ENCODE measurements around the gene CFAP65.

Gene CFAP65

GRCh38 chr2:219057709-219058540, 16.6 kb upstream of the CFAP65 start:
- CTCF ChIA-PET, result interaction anchor here (0.7 to 25.1 kb wide), 30 partner anchors 8 to 324 kb away, joined by 3 to 336 read pairs (median 6); partner anchors contain the start of genes CFAP65 and NHEJ1
- Histone ChIP-seq H3K9me3 (ENCODE audit: control extremely low read depth in 1 of 5, control insufficient read depth in 4 of 5, insufficient read depth in 2 of 5, low read depth in 1 of 5, low read length in 4 of 5) (no peaks in the 10 kb centered on the region), H3K4me3 (ENCODE audit: control insufficient read depth in 1 of 7, extremely low read depth in 1 of 7, insufficient read depth in 4 of 7, low read depth in 2 of 7, low read length in 6 of 7) (peak overlapping the region in 4 of 7 experiments; percentile 15 to 58 (median 46)), H3K4me1 (ENCODE audit: control extremely low read depth in 1 of 4, control insufficient read depth in 4 of 4, insufficient read depth in 4 of 4, low read length in 3 of 4) (peaks cover 0 to 41% (median 21%) of the 10 kb centered on the region in 4 experiments), H3K27ac (ENCODE audit: insufficient read depth in 1 of 2, low read depth in 1 of 2, low read length in 2 of 2, poor library complexity in 1 of 2, severe bottlenecking in 2 of 2) (no peak overlapping the region), H3K27me3 (replicated peaks in 2 of 5; ENCODE audit: control insufficient read depth in 4 of 5, insufficient read depth in 5 of 5, low read length in 4 of 5) (peaks cover 0 to 91% (median 40%) of the 10 kb centered on the region in 5 experiments), H3K36me3 (ENCODE audit: control insufficient read depth in 4 of 4, insufficient read depth in 4 of 4, low read length in 3 of 4) (no peaks in the 10 kb centered on the region)
- POLR2A ChIA-PET, result no interaction called here
- peak; percentile 56 to 75 (median 71) for DNase-seq
- under 1% methylated on average over 33 of the region's 52 CpGs for WGBS (ENCODE audit: insufficient coverage)

GRCh38 chr2:219056896-219057708, 15.8 kb upstream of the CFAP65 start:
- POLR2A ChIA-PET, result no interaction called here
- Histone ChIP-seq H3K4me3 (ENCODE audit: control insufficient read depth in 1 of 7, extremely low read depth in 1 of 7, insufficient read depth in 4 of 7, low read depth in 2 of 7, low read length in 6 of 7) (peak overlapping the region in 2 of 7 experiments; percentile 15 to 58), H3K4me1 (ENCODE audit: control extremely low read depth in 1 of 4, control insufficient read depth in 4 of 4, insufficient read depth in 4 of 4, low read length in 3 of 4) (peaks cover 0 to 41% (median 21%) of the 10 kb centered on the region in 4 experiments), H3K27ac (ENCODE audit: insufficient read depth in 1 of 2, low read depth in 1 of 2, low read length in 2 of 2, poor library complexity in 1 of 2, severe bottlenecking in 2 of 2) (no peak overlapping the region), H3K36me3 (ENCODE audit: control insufficient read depth in 4 of 4, insufficient read depth in 4 of 4, low read length in 3 of 4) (no peaks in the 10 kb centered on the region), H3K9me3 (ENCODE audit: control extremely low read depth in 1 of 5, control insufficient read depth in 4 of 5, insufficient read depth in 2 of 5, low read depth in 1 of 5, low read length in 4 of 5) (no peaks in the 10 kb centered on the region), H3K27me3 (replicated peaks in 2 of 5; ENCODE audit: control insufficient read depth in 4 of 5, insufficient read depth in 5 of 5, low read length in 4 of 5) (peaks cover 0 to 91% (median 33%) of the 10 kb centered on the region in 5 experiments)
- CTCF ChIA-PET, result interaction anchor here (0.8 to 25.1 kb wide), 16 partner anchors 11 to 325 kb away, joined by 3 to 336 read pairs (median 7); partner anchors contain the start of genes CFAP65 and NHEJ1
- DNase-seq, result no peak
- 15% methylated on average over 40 of the region's 40 CpGs for WGBS (ENCODE audit: insufficient coverage)

- H3K27me3 ChIP-seq (replicated peaks in 2 of 5; ENCODE audit: control insufficient read depth in 4 of 5, insufficient read depth in 5 of 5, low read length in 4 of 5), result peaks cover 0 to 88% (median 31%) of the 10 kb centered on the region in 5 experiments
Observed at GRCh38 chr2:219056176-219056895, 15.0 kb upstream of the CFAP65 start.

GRCh38 chr2:219054956-219055903, 13.9 kb upstream of the CFAP65 start:
- Histone ChIP-seq H3K36me3 (ENCODE audit: control insufficient read depth in 4 of 4, insufficient read depth in 4 of 4, low read length in 3 of 4) (no peaks in the 10 kb centered on the region), H3K9me3 (ENCODE audit: control extremely low read depth in 1 of 5, control insufficient read depth in 4 of 5, insufficient read depth in 2 of 5, low read depth in 1 of 5, low read length in 4 of 5) (no peaks in the 10 kb centered on the region), H3K4me3 (ENCODE audit: control insufficient read depth in 1 of 7, extremely low read depth in 1 of 7, insufficient read depth in 4 of 7, low read depth in 2 of 7, low read length in 6 of 7) (no peak overlapping the region), H3K4me1 (ENCODE audit: control extremely low read depth in 1 of 4, control insufficient read depth in 4 of 4, insufficient read depth in 4 of 4, low read length in 3 of 4) (peaks cover 0 to 30% (median 15%) of the 10 kb centered on the region in 4 experiments), H3K27me3 (replicated peaks in 2 of 5; ENCODE audit: control insufficient read depth in 4 of 5, insufficient read depth in 5 of 5, low read length in 4 of 5) (peaks cover 0 to 89% (median 31%) of the 10 kb centered on the region in 5 experiments), H3K27ac (ENCODE audit: insufficient read depth in 1 of 2, low read depth in 1 of 2, low read length in 2 of 2, poor library complexity in 1 of 2, severe bottlenecking in 2 of 2) (no peak overlapping the region)
- POLR2A ChIA-PET, result no interaction called here
- CTCF ChIA-PET, result interaction anchor here (1.0 to 25.1 kb wide), 10 partner anchors 10 to 99 kb away, joined by 3 to 336 read pairs (median 4); partner anchors contain the start of gene NHEJ1
- 94% methylated on average over 36 of the region's 43 CpGs for WGBS (ENCODE audit: insufficient coverage)
- no peak for DNase-seq

More at GRCh38 chr2:219056176-219056895, 15.0 kb upstream of the CFAP65 start:
- Histone ChIP-seq H3K4me3 (ENCODE audit: control insufficient read depth in 1 of 7, extremely low read depth in 1 of 7, insufficient read depth in 4 of 7, low read depth in 2 of 7, low read length in 6 of 7) (no peak overlapping the region), H3K4me1 (ENCODE audit: control extremely low read depth in 1 of 4, control insufficient read depth in 4 of 4, insufficient read depth in 4 of 4, low read length in 3 of 4) (peaks cover 0 to 39% (median 20%) of the 10 kb centered on the region in 4 experiments), H3K36me3 (ENCODE audit: control insufficient read depth in 4 of 4, insufficient read depth in 4 of 4, low read length in 3 of 4) (no peaks in the 10 kb centered on the region), H3K9me3 (ENCODE audit: control extremely low read depth in 1 of 5, control insufficient read depth in 4 of 5, insufficient read depth in 2 of 5, low read depth in 1 of 5, low read length in 4 of 5) (no peaks in the 10 kb centered on the region), H3K27ac (ENCODE audit: insufficient read depth in 1 of 2, low read depth in 1 of 2, low read length in 2 of 2, poor library complexity in 1 of 2, severe bottlenecking in 2 of 2) (no peak overlapping the region)
- WGBS (ENCODE audit: insufficient coverage), result 84% methylated on average over 7 of the region's 9 CpGs
- ChIA-PET POLR2A (no interaction called here), CTCF (interaction anchor here (1.0 to 25.1 kb wide), 10 partner anchors 11 to 98 kb away, joined by 3 to 336 read pairs (median 4); partner anchors contain the start of gene NHEJ1)
- no peak for DNase-seq

- no peaks in the 10 kb centered on the region for H3K9me3 ChIP-seq (ENCODE audit: control extremely low read depth in 1 of 5, control insufficient read depth in 4 of 5, insufficient read depth in 2 of 5, low read depth in 1 of 5, low read length in 4 of 5)
- peaks cover 0 to 74% (median 14%) of the 10 kb centered on the region in 5 experiments for H3K27me3 ChIP-seq (replicated peaks in 2 of 5; ENCODE audit: control insufficient read depth in 4 of 5, insufficient read depth in 5 of 5, low read length in 4 of 5)
- H3K4me1 ChIP-seq (ENCODE audit: control extremely low read depth in 1 of 4, control insufficient read depth in 4 of 4, insufficient read depth in 4 of 4, low read length in 3 of 4), result no peaks in the 10 kb centered on the region
- no peaks in the 10 kb centered on the region for H3K36me3 ChIP-seq (ENCODE audit: control insufficient read depth in 4 of 4, insufficient read depth in 4 of 4, low read length in 3 of 4)
- no peak overlapping the region for H3K27ac ChIP-seq (ENCODE audit: insufficient read depth in 1 of 2, low read depth in 1 of 2, low read length in 2 of 2, poor library complexity in 1 of 2, severe bottlenecking in 2 of 2)
- 93% methylated on average over 4 of the region's 6 CpGs for WGBS (ENCODE audit: insufficient coverage)
- ChIA-PET CTCF (interaction anchor here (2.7 kb wide), 1 partner anchor 10 kb away, joined by 10 read pairs; no protein-coding TSS in a partner anchor), POLR2A (no interaction called here)
- DNase-seq, result no peak
- H3K4me3 ChIP-seq (ENCODE audit: control insufficient read depth in 1 of 7, extremely low read depth in 1 of 7, insufficient read depth in 4 of 7, low read depth in 2 of 7, low read length in 6 of 7), result no peak overlapping the region
Observed at GRCh38 chr2:219049282-219049681, 8.0 kb upstream of the CFAP65 start.

Data from common myeloid progenitor, CD34-positive (primary cell).